A673 (cell line): ENCODE results near the gene EPHB2. TPM values are rescaled to one million over a fixed set of nuclear protein-coding genes. Genes with fewer than 3 reads are reported as not detected.

ENCODE experiments used
- BruUV-seq: library from RNA; stranded (reverse); fragments of 400-500 nt; replicated peaks from 2 replicates; lab custom pipeline; 2021; lab: Mats Ljungman, UMichigan
- CTCF ChIA-PET: fragments of 300-600 bp; sonication (Branson Sonifier 250); formaldehyde crosslinking; loops from one replicate; lab custom pipeline; 2022; ENCODE audit warnings: antibody characterized with exemption; lab: Charles Lee
- POLR2A ChIA-PET: fragments of 300-600 bp; sonication (Branson Sonifier 250); formaldehyde crosslinking; loops from one replicate; lab custom pipeline; 2022; ENCODE audit warnings: antibody characterized with exemption; ENCODE audit not compliant: low non-redundant PET; lab: Charles Lee
- DNase-seq: peaks from one replicate; pipeline ENCODE4 v3.0.0-alpha.2; 2015; ENCODE audit warnings: low spot score
- H3K27ac ChIP-seq: fragments of 200-600 bp; sonication (generic); 2 replicates; pipeline ENCODE4 v1.5.1; 2016; ENCODE audit warnings: mixed run types, low read depth, mild to moderate bottlenecking, mixed read lengths, antibody characterized with exemption, low read length; ENCODE audit not compliant: poor library complexity, severe bottlenecking
- H3K27me3 ChIP-seq: fragments of 200-600 bp; sonication (generic); replicated peaks from 2 replicates; pipeline ENCODE4 v1.6.1; 2017; ENCODE audit warnings: mixed run types, low read depth, mild to moderate bottlenecking, mixed read lengths, antibody characterized with exemption, low read length; ENCODE audit not compliant: insufficient read depth, poor library complexity
- H3K36me3 ChIP-seq: fragments of 200-600 bp; sonication (generic); 2 replicates; pipeline ENCODE4 v1.6.1; 2016; ENCODE audit warnings: mixed run types, mild to moderate bottlenecking, mixed read lengths, antibody characterized with exemption, low read length; ENCODE audit not compliant: insufficient read depth, poor library complexity, severe bottlenecking
- H3K4me1 ChIP-seq: fragments of 200-600 bp; sonication (generic); 2 replicates; pipeline ENCODE4 v1.6.1; 2017; ENCODE audit warnings: mixed run types, mild to moderate bottlenecking, mixed read lengths, antibody characterized with exemption, low read length; ENCODE audit not compliant: insufficient read depth, poor library complexity, severe bottlenecking
- H3K4me3 ChIP-seq: fragments of 200-600 bp; sonication (generic); 2 replicates; pipeline ENCODE4 v1.5.1; 2016; ENCODE audit warnings: low read depth, mixed run types, mild to moderate bottlenecking, mixed read lengths, low read length; ENCODE audit not compliant: poor library complexity, severe bottlenecking
- H3K9me3 ChIP-seq: fragments of 200-600 bp; sonication (generic); 2 replicates; pipeline ENCODE4 v1.6.1; 2016; ENCODE audit warnings: mixed run types, low read depth, mild to moderate bottlenecking, mixed read lengths, antibody characterized with exemption, low read length; ENCODE audit not compliant: poor library complexity, severe bottlenecking
- EZH2 ChIP-seq: fragments of 200-600 bp; sonication (generic); IDR thresholded peaks from 2 replicates; pipeline ENCODE4 v1.6.1; 2017; ENCODE audit warnings: borderline replicate concordance, low read depth, mild to moderate bottlenecking, mixed read lengths, antibody characterized with exemption, low read length; ENCODE audit not compliant: poor library complexity, severe bottlenecking
- intact Hi-C: fragments of 100-400 bp; cut with micrococcal nuclease; formaldehyde crosslinking; loops from one replicate; pipeline ENCODE4 v1.10.0; 2022; ENCODE audit not compliant: unreplicated experiment
- total RNA-seq: library from RNA; stranded (reverse); gene quantifications from 2 replicates; pipeline ENCODE4 v1.2.3, GENCODE V29; 2021
- TF ChIP-seq, protein P1 (sequence below): fragments of 300-800, 200-600 bp; sonication (generic); conservative IDR thresholded peaks from 2 replicates; pipeline ENCODE4 v1.5.1; 2017; ENCODE audit warnings: low read depth, mild to moderate bottlenecking, antibody characterized with exemption, low read length, moderate library complexity, mixed read lengths

EPHB2 gene
- total RNA-seq, 1 experiment from 2014 or later, result 10.4 TPM

DNA sequence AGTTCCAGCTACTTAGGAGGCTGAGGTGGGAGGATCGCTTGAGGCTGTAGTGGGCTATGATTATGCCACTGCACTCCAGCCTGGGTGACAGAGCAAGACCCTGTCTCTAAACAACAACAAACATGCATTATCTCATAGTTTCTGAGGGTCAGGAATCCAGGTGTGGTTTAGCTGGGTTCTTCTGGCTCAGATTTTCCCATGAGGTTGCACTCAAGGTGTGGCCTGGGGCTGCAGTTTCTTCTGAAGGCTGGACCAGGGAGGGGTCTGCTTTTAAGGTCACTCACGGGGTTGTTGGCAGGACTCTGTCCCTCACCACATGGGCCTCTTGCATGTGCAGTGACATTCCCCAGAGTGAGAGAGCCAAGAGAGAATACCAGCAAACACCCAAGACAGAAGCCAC, 77.0 kb downstream of the EPHB2 start:
- H3K4me3 ChIP-seq, result no peak overlapping the region
- ChIA-PET CTCF (no interaction called here), POLR2A (no interaction called here)
- no peak for DNase-seq
- no peak overlapping the region for H3K27ac ChIP-seq
- H3K27me3 ChIP-seq, result no peaks in the 10 kb centered on the region
- H3K4me1 ChIP-seq, result no peaks in the 10 kb centered on the region
- no peaks in the 10 kb centered on the region for H3K9me3 ChIP-seq
- no TSS peak for BruUV-seq
- H3K36me3 ChIP-seq, result no peaks in the 10 kb centered on the region
- no peak for TF ChIP-seq EZH2
- TF ChIP-seq, protein P1, sequence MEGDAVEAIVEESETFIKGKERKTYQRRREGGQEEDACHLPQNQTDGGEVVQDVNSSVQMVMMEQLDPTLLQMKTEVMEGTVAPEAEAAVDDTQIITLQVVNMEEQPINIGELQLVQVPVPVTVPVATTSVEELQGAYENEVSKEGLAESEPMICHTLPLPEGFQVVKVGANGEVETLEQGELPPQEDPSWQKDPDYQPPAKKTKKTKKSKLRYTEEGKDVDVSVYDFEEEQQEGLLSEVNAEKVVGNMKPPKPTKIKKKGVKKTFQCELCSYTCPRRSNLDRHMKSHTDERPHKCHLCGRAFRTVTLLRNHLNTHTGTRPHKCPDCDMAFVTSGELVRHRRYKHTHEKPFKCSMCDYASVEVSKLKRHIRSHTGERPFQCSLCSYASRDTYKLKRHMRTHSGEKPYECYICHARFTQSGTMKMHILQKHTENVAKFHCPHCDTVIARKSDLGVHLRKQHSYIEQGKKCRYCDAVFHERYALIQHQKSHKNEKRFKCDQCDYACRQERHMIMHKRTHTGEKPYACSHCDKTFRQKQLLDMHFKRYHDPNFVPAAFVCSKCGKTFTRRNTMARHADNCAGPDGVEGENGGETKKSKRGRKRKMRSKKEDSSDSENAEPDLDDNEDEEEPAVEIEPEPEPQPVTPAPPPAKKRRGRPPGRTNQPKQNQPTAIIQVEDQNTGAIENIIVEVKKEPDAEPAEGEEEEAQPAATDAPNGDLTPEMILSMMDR, result no peak
- intact Hi-C loops, result no loop called here

DNA sequence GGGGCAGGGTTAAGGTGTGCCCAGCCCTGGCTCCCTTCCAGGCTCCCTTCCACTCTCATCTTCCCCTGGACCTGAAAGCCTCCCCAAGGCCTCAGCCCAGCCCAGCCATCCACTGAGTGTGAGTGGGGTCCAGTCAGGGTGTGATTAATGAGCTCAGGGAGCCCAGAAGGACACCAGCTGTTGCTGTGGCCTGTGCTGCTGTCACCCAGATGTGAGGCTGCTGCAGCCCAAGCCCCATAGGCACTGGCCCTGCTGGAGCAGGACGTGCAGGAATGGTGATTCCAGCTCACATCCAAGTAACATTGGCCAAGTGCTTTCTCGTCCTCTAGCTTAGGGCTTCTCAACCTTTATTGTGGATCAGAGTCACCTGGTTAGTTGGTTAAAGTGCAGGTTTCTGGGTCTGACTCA, 77.6 kb downstream of the EPHB2 start:
- H3K9me3 ChIP-seq, result no peaks in the 10 kb centered on the region
- no peak overlapping the region for H3K4me3 ChIP-seq
- CTCF ChIA-PET, result no interaction called here
- intact Hi-C loops, result no loop called here
- no peaks in the 10 kb centered on the region for H3K36me3 ChIP-seq
- no peak for DNase-seq
- H3K27me3 ChIP-seq, result no peaks in the 10 kb centered on the region
- TF ChIP-seq, protein P1, result no peak
- no peak for TF ChIP-seq EZH2
- H3K4me1 ChIP-seq, result no peaks in the 10 kb centered on the region
- BruUV-seq, result no TSS peak
- no peak overlapping the region for H3K27ac ChIP-seq
- POLR2A ChIA-PET, result no interaction called here

DNA sequence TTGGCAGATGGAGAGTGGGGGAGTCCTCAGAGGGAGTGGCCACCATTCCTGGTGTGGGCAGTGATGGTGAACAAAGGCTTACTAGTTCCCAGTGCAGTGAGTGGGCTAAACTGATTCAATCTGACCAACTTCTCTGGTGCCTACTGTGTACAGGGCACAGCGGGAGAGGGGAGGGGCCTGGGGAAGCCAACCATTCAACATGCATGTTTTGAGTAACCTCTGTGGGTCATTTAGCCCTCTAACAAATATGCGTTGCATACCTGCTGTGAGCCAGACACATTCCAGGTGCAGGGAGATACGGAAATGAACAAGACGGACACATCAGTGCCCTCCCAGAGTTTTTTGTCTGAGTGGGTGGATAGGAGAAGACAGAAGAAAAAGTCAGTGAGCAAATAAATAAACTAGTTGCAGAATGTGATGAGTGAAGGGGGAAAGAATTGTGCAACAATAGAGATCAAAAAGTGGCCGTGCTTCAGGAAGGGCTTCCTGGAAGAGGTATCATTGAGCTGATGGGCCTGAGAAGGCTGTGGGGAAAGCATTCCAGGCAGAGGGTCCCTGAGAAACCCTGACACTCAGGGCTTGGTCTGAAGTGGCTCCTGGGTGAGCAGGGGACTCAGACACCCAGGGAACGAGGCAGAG, 78.8 kb downstream of the EPHB2 start:
- Histone ChIP-seq H3K9me3 (no peaks in the 10 kb centered on the region), H3K4me3 (no peak overlapping the region), H3K4me1 (no peaks in the 10 kb centered on the region), H3K27ac (no peak overlapping the region), H3K27me3 (no peaks in the 10 kb centered on the region), H3K36me3 (no peaks in the 10 kb centered on the region)
- POLR2A ChIA-PET, result no interaction called here
- no peak for TF ChIP-seq EZH2
- TF ChIP-seq, protein P1, result no peak
- DNase-seq, result no peak
- intact Hi-C loops, result no loop called here
- no TSS peak for BruUV-seq
- CTCF ChIA-PET, result no interaction called here
